GM12878 (cell line): ENCODE data around the gene CYTH2. TPM values are rescaled to one million over a fixed set of nuclear protein-coding genes. Genes with fewer than 3 reads are reported as not detected.

Experiments used
- ATAC-seq: fragments of 200-7000 bp; cut with Tn5 transposase; 3 replicates; pipeline ENCODE4 v1.9.1; 2020; ENCODE audit warnings: mild to moderate bottlenecking, moderate library complexity
- BruUV-seq: library from RNA; stranded (reverse); fragments of 400-500 nt; replicated peaks from 2 replicates; lab custom pipeline; 2021; lab: Mats Ljungman, UMichigan
- CTCF ChIA-PET: fragments of 300-600 bp; sonication (Branson Sonifier 250); formaldehyde crosslinking; extraction: SDS; loops from one replicate; lab custom pipeline; 2021; ENCODE audit warnings: inconsistent platforms; lab: Yijun Ruan, JAX
- POLR2A ChIA-PET: fragments of 350-600 bp; formaldehyde crosslinking; extraction: SDS; loops from one replicate; lab custom pipeline; 2021; ENCODE audit warnings: inconsistent platforms; lab: Charles Lee
- RAD21 ChIA-PET: fragments of 300-600 bp; sonication (Branson Sonifier 250); formaldehyde crosslinking; loops from one replicate; lab custom pipeline; 2023; ENCODE audit warnings: antibody characterized with exemption; ENCODE audit not compliant: unreplicated experiment; lab: Charles Lee
- SMC1A ChIA-PET: fragments of 300-600 bp; sonication (Branson Sonifier 250); formaldehyde crosslinking; loops from one replicate; lab custom pipeline; 2023; ENCODE audit not compliant: unreplicated experiment, uncharacterized antibody; lab: Charles Lee
- DNase-seq: peaks from one replicate; pipeline ENCODE4 v3.0.0-alpha.2; 2011; ENCODE audit warnings: low read depth, low spot score
- FAIRE-seq: peaks from 3 replicates; lab custom pipeline; 2011; peaks lifted over from hg19 to GRCh38; lab: Jason Lieb, UNC
- H2AFZ ChIP-seq: 2 replicates; pipeline ENCODE4 v1.6.0; 2011; ENCODE audit warnings: low read depth, low read length, control low read depth; ENCODE audit not compliant: control insufficient read depth
- H3K27ac ChIP-seq: 2 replicates; pipeline ENCODE4 v1.5.1; 2011; ENCODE audit warnings: control low read depth; ENCODE audit not compliant: control insufficient read depth, insufficient read depth
- H3K27me3 ChIP-seq, 2 experiments: replicated peaks in 1 of 2; 2 replicates each; pipeline versions ENCODE4 v1.6.0 to v1.6.1; 2011; ENCODE audit warnings: low read length in 1 of 2; ENCODE audit not compliant: control insufficient read depth in 2 of 2, insufficient read depth in 2 of 2
- H3K36me3 ChIP-seq, 2 experiments: 2 replicates each; pipeline ENCODE4 v1.5.1; 2011; ENCODE audit warnings: low read length in 1 of 2; ENCODE audit not compliant: control insufficient read depth in 2 of 2, insufficient read depth in 2 of 2
- H3K4me1 ChIP-seq: 2 replicates; pipeline ENCODE4 v1.6.1; 2011; ENCODE audit warnings: mild to moderate bottlenecking, low read length, moderate library complexity, mixed read lengths; ENCODE audit not compliant: control insufficient read depth, insufficient read depth
- H3K4me2 ChIP-seq: 2 replicates; pipeline ENCODE4 v1.6.0; 2011; ENCODE audit warnings: control low read depth; ENCODE audit not compliant: control insufficient read depth, insufficient read depth
- H3K4me3 ChIP-seq: fragments of 200-600 bp; sonication (generic); 2 replicates; pipeline ENCODE4 v1.5.1; 2016
- H3K79me2 ChIP-seq: 2 replicates; pipeline ENCODE4 v1.6.0; 2011; ENCODE audit warnings: low read length; ENCODE audit not compliant: control insufficient read depth, insufficient read depth
- H3K9ac ChIP-seq: 2 replicates; pipeline ENCODE4 v1.8.0; 2011; ENCODE audit warnings: low read length, control low read depth, mixed read lengths; ENCODE audit not compliant: control insufficient read depth, insufficient read depth
- H3K9me3 ChIP-seq: replicated peaks from 3 replicates; pipeline ENCODE4 v1.5.1; 2011; ENCODE audit warnings: mild to moderate bottlenecking, low read length; ENCODE audit not compliant: control insufficient read depth, insufficient read depth
- H4K20me1 ChIP-seq: 2 replicates; pipeline ENCODE4 v1.6.0; 2011; ENCODE audit not compliant: control insufficient read depth, insufficient read depth
- ASH2L ChIP-seq: fragments of 300-600, 200-600 bp; sonication (generic); IDR thresholded peaks from 2 replicates; pipeline ENCODE4 v1.6.1; 2017; ENCODE audit warnings: low read depth, mild to moderate bottlenecking, borderline replicate concordance
- ATF7 ChIP-seq: fragments of 450-650 bp; IDR thresholded peaks from 2 replicates; pipeline ENCODE4 v1.6.1; 2016; ENCODE audit warnings: low read depth, mild to moderate bottlenecking
- CREM ChIP-seq: IDR thresholded peaks from 2 replicates; pipeline ENCODE4 v1.6.1; 2014; ENCODE audit warnings: antibody characterized with exemption, low read depth
- GATAD2B ChIP-seq: fragments of 450-650 bp; conservative IDR thresholded peaks from 2 replicates; pipeline ENCODE4 v1.6.1; 2017; ENCODE audit warnings: low read depth, mild to moderate bottlenecking, moderate library complexity
- MEF2B ChIP-seq: fragments of 450-650 bp; IDR thresholded peaks from 2 replicates; pipeline ENCODE4 v1.6.1; 2018; ENCODE audit warnings: mild to moderate bottlenecking, moderate library complexity; ENCODE audit not compliant: partially characterized antibody, poor library complexity, severe bottlenecking
- MYB ChIP-seq: fragments of 150-350 bp; IDR thresholded peaks from 2 replicates; pipeline ENCODE4 v1.6.1; 2014; ENCODE audit warnings: mild to moderate bottlenecking, low read depth, low read length, borderline replicate concordance
- RAD51 ChIP-seq: fragments of 450-650 bp; IDR thresholded peaks from 2 replicates; pipeline ENCODE4 v1.6.1; 2016; ENCODE audit warnings: moderate library complexity, mild to moderate bottlenecking, inconsistent platforms
- SIN3A ChIP-seq: IDR thresholded peaks from 2 replicates; pipeline ENCODE4 v1.6.1; 2012; ENCODE audit warnings: low read depth, low read length, improper control_type of control experiment
- SIX5 ChIP-seq: IDR thresholded peaks from 2 replicates; pipeline ENCODE4 v1.6.1; 2011; ENCODE audit warnings: mild to moderate bottlenecking, low read depth, low read length, moderate library complexity; ENCODE audit not compliant: severe bottlenecking
- SKIL ChIP-seq: fragments of 450-650 bp; IDR thresholded peaks from 2 replicates; pipeline ENCODE4 v1.6.1; 2017; ENCODE audit warnings: mild to moderate bottlenecking, low read depth, inconsistent platforms; ENCODE audit not compliant: poor library complexity, severe bottlenecking
- STAT3 ChIP-seq: IDR thresholded peaks from 2 replicates; pipeline ENCODE4 v1.6.1; 2011; ENCODE audit warnings: low read depth, low read length, improper control_type of control experiment
- SUPT20H ChIP-seq: IDR thresholded peaks from 2 replicates; pipeline ENCODE4 v1.6.1; 2011; ENCODE audit warnings: low read depth, mild to moderate bottlenecking, low read length, moderate library complexity, borderline replicate concordance; ENCODE audit not compliant: control insufficient read depth
- SUZ12 ChIP-seq: fragments of 200-600 bp; sonication (generic); IDR thresholded peaks from one replicate; pipeline ENCODE4 v1.6.1; 2018; ENCODE audit warnings: antibody characterized with exemption, mild to moderate bottlenecking; ENCODE audit not compliant: unreplicated experiment
- TBL1XR1 ChIP-seq: IDR thresholded peaks from 2 replicates; pipeline ENCODE4 v1.6.1; 2012; ENCODE audit warnings: low read depth, low read length, improper control_type of control experiment
- WGBS: methylation state at CpG from one replicate; pipeline ENCODE4 v1.1.6; 2016; ENCODE audit warnings: low lambda C conversion rate; ENCODE audit not compliant: insufficient replicate concordance, insufficient coverage; ENCODE audit errors: missing lambda C conversion rate; 5-methylcytosine and 5-hydroxymethylcytosine counted together
- in situ Hi-C: fragments of 300-500 bp; cut with MboI; formaldehyde crosslinking; loops from 9 replicates; pipeline ENCODE4 v1.14.3; 2018; ENCODE audit warnings: mixed read lengths
- intact Hi-C: fragments of 100-400 bp; cut with micrococcal nuclease; formaldehyde crosslinking; loops from one replicate; pipeline ENCODE4 v1.14.2; 2022; ENCODE audit not compliant: unreplicated experiment
- polyA plus RNA-seq, 11 experiments: library from polyadenylated mRNA; depleted of rRNA in 4 of 11; unstranded in 6 of 11; stranded (reverse) in 5 of 11; fragments of >200 nt; fragmentation: Nextera tagmentation in 4 of 11; fragmentation: Illumina TruSeq in 1 of 11; extraction: Ambion mirVana in 4 of 11; extraction: Trizol in 1 of 11; gene quantifications; 1 replicate in 1 of 11; 2 replicates in 10 of 11; pipeline versions ENCODE4 v1.2.1 to v1.2.3, GENCODE V29; 2011 to 2016; ENCODE audit warnings: inconsistent platforms in 2 of 11, missing spikeins in 2 of 11, low read depth in 1 of 11
- total RNA-seq, 4 experiments: library from RNA; depleted of rRNA in 3 of 4; stranded (reverse); fragments of >200 nt in 3 of 4; fragmentation: Illumina TruSeq in 1 of 4; extraction: Trizol in 1 of 4; gene quantifications; 2 replicates each; pipeline versions ENCODE4 v1.2.1 to v1.2.3, GENCODE V29; 2013 to 2021
- TF ChIP-seq, protein P1 (sequence below): fragments of 150-350 bp; IDR thresholded peaks from 2 replicates; pipeline ENCODE4 v1.6.1; 2014; ENCODE audit warnings: mild to moderate bottlenecking, low read depth, low read length
- TF ChIP-seq, protein P2 (sequence below): fragments of 450-650 bp; IDR thresholded peaks from 2 replicates; pipeline ENCODE4 v1.6.1; 2017; ENCODE audit warnings: low read depth, mild to moderate bottlenecking, moderate library complexity

CYTH2 gene
- total and polyA plus RNA-seq, 10 of the 15 experiments (the other 5 are each of a cell fraction or from before 2014, with no cell fraction given), result 1.3 to 31.9 (median 22.2) TPM

DNA sequence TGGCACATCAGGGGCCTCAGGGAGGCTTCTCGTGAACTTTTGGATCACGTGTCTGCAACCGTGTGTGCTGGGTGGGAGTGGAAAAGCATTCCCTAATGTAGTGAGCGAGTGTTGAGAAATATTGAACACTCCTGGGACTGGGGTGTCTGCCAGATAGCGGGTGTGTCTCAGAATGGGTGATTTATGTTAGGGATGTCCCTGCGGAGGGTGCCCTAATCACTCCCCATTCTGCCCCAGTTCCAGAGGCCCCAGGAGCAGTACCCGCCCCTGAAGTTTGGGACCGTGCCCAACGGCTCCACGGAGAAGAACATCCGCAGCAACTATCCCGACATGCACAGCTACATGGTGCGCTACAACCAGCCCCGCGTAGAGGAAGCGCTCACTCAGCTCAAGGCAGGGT is 47.6 kb upstream of the CYTH2 start:
- no peaks in the 10 kb centered on the region for H3K27me3 ChIP-seq
- H3K36me3 ChIP-seq, result no peaks in the 10 kb centered on the region
- H3K4me3 ChIP-seq, result no peak overlapping the region
- SMC1A ChIA-PET, result no interaction called here
- H4K20me1 ChIP-seq, result no peaks in the 10 kb centered on the region
- H3K79me2 ChIP-seq, result no peaks in the 10 kb centered on the region
- FAIRE-seq (no peak), ATAC-seq (no peak), DNase-seq (no peak)
- BruUV-seq, result no TSS peak
- POLR2A ChIA-PET, result no interaction called here
- no peak overlapping the region for H3K9ac ChIP-seq
- intact Hi-C loops, result no loop called here
- 70% methylated on average over 16 of the region's 16 CpGs for WGBS
- no peak overlapping the region for H3K27ac ChIP-seq
- CTCF ChIA-PET, result interaction anchor here (0.7 to 1.9 kb wide), 2 partner anchors 24 to 894 kb away, joined by 3 to 4 read pairs; partner anchors contain the start of gene GRWD1
- H2AFZ ChIP-seq, result no peak overlapping the region
- no peaks in the 10 kb centered on the region for H3K9me3 ChIP-seq
- TF ChIP-seq SUPT20H (no peak), ASH2L (no peak), SUZ12 (no peak), SIN3A (no peak), MYB (no peak), TBL1XR1 (no peak), GATAD2B (no peak), ATF7 (no peak), CREM (no peak), SKIL (no peak), RAD51 (no peak), MEF2B (no peak), STAT3 (no peak), SIX5 (no peak)
- TF ChIP-seq, protein P1, sequence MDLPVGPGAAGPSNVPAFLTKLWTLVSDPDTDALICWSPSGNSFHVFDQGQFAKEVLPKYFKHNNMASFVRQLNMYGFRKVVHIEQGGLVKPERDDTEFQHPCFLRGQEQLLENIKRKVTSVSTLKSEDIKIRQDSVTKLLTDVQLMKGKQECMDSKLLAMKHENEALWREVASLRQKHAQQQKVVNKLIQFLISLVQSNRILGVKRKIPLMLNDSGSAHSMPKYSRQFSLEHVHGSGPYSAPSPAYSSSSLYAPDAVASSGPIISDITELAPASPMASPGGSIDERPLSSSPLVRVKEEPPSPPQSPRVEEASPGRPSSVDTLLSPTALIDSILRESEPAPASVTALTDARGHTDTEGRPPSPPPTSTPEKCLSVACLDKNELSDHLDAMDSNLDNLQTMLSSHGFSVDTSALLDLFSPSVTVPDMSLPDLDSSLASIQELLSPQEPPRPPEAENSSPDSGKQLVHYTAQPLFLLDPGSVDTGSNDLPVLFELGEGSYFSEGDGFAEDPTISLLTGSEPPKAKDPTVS, result no peak
- TF ChIP-seq, protein P2, sequence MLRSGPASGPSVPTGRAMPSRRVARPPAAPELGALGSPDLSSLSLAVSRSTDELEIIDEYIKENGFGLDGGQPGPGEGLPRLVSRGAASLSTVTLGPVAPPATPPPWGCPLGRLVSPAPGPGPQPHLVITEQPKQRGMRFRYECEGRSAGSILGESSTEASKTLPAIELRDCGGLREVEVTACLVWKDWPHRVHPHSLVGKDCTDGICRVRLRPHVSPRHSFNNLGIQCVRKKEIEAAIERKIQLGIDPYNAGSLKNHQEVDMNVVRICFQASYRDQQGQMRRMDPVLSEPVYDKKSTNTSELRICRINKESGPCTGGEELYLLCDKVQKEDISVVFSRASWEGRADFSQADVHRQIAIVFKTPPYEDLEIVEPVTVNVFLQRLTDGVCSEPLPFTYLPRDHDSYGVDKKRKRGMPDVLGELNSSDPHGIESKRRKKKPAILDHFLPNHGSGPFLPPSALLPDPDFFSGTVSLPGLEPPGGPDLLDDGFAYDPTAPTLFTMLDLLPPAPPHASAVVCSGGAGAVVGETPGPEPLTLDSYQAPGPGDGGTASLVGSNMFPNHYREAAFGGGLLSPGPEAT, result no peak
- H3K4me2 ChIP-seq, result no peak overlapping the region
- RAD21 ChIA-PET, result no interaction called here
- in situ Hi-C loops, result no loop called here
- H3K4me1 ChIP-seq, result peaks cover 14% of the 10 kb centered on the region
